ENCODE data around the gene SETDB2.

SETDB2 gene

DNA sequence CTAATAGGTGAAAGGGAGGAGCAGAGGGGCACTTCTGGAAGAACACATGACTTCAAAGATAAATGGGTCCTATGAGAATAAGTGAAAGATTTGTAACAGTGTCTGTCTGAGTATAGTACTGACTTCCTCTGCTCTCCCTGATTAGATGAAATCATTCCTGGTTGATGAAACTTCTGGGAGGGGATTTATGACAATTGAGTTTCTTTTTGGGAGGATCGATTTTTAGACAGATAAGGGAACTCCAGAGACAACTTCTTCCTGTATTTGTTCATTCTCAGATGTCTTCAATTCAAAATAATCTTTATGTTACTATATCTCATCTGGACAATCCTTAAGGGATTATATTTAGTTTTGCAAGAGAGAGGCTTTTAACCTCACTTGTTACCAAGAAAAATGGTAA, 20.0 kb downstream of the SETDB2 start:
- H3K27ac ChIP-seq (ENCODE audit: low read depth, low read length), result no peak overlapping the region
- peaks cover 79% of the 10 kb centered on the region for H3K36me3 ChIP-seq (ENCODE audit: control insufficient read depth, low read length)
- no peaks in the 10 kb centered on the region for H3F3A ChIP-seq (ENCODE audit: control insufficient read depth, insufficient read depth)
- TF ChIP-seq, protein P1, sequence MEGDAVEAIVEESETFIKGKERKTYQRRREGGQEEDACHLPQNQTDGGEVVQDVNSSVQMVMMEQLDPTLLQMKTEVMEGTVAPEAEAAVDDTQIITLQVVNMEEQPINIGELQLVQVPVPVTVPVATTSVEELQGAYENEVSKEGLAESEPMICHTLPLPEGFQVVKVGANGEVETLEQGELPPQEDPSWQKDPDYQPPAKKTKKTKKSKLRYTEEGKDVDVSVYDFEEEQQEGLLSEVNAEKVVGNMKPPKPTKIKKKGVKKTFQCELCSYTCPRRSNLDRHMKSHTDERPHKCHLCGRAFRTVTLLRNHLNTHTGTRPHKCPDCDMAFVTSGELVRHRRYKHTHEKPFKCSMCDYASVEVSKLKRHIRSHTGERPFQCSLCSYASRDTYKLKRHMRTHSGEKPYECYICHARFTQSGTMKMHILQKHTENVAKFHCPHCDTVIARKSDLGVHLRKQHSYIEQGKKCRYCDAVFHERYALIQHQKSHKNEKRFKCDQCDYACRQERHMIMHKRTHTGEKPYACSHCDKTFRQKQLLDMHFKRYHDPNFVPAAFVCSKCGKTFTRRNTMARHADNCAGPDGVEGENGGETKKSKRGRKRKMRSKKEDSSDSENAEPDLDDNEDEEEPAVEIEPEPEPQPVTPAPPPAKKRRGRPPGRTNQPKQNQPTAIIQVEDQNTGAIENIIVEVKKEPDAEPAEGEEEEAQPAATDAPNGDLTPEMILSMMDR (IDR thresholded peaks at IDR 0.05; ENCODE audit: low read depth, low read length, poor library complexity, severe bottlenecking), result no peak
- TF ChIP-seq EZH2phosphoT487 (IDR thresholded peaks at IDR 0.05; ENCODE audit: borderline replicate concordance, low read length), result no peak
- no peaks in the 10 kb centered on the region for H4K20me1 ChIP-seq (ENCODE audit: control insufficient read depth, insufficient read depth, low read depth, low read length)
- peaks cover 4% of the 10 kb centered on the region; the same call in 1 of the 2 replicates for H3K9me3 ChIP-seq (ENCODE audit: control insufficient read depth, insufficient read depth, low read length)
- H3K4me1 ChIP-seq (ENCODE audit: control insufficient read depth, low read length), result no peaks in the 10 kb centered on the region
- H3K27me3 ChIP-seq (ENCODE audit: control insufficient read depth, low read length), result no peaks in the 10 kb centered on the region
- H3K79me2 ChIP-seq (ENCODE audit: control insufficient read depth, low read length), result no peaks in the 10 kb centered on the region
- no peaks in the 10 kb centered on the region for H3K9me2 ChIP-seq (replicated peaks; ENCODE audit: control insufficient read depth, low read length)
- H3K4me3 ChIP-seq (ENCODE audit: low read length), result no peak overlapping the region
- no peak overlapping the region for H3K4me2 ChIP-seq (ENCODE audit: low read length)

DNA sequence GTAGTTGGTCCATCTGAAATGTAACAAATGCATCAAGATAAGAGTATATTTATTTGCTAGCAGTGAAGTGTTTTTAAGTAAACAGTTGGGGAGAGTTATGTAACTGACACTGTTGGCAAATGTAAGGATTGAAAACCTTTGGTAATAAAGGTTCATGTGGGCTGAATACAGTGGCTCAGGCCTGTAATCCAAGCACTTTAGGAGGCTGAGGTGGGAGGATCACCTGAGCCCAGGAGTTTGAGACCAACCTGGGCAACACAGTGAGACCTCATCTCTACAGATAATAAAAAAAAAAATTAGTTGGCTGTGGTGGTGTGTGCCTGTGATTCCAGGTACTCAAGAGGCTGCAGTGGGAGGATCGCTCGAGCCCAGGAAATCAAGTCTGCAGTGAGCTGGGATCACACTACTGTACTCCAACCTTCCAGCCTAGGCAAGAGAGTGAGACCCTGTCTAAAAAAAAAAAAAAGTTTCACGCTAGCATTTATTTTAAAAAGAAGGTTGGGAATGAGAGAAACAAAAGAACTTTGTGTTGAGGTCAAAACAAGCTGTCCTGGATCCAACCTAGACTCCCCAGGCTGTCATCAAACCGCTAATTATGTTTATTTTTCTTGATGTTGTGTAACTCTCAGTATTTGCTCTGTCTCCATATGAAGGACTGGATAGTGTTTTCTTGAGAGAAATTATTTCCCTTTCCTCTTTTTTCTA, 20.7 kb downstream of the SETDB2 start:
- Histone ChIP-seq H3K9me3 (ENCODE audit: control insufficient read depth, insufficient read depth, low read length) (peaks cover 4% of the 10 kb centered on the region; the same call in 1 of the 2 replicates), H3K27me3 (ENCODE audit: control insufficient read depth, low read length) (no peaks in the 10 kb centered on the region), H3K4me2 (ENCODE audit: low read length) (no peak overlapping the region), H3K36me3 (ENCODE audit: control insufficient read depth, low read length) (peaks cover 81% of the 10 kb centered on the region), H3K9me2 (replicated peaks; ENCODE audit: control insufficient read depth, low read length) (no peaks in the 10 kb centered on the region), H4K20me1 (ENCODE audit: control insufficient read depth, insufficient read depth, low read depth, low read length) (no peaks in the 10 kb centered on the region), H3K4me3 (ENCODE audit: low read length) (no peak overlapping the region), H3K4me1 (ENCODE audit: control insufficient read depth, low read length) (no peaks in the 10 kb centered on the region), H3K79me2 (ENCODE audit: control insufficient read depth, low read length) (no peaks in the 10 kb centered on the region), H3F3A (ENCODE audit: control insufficient read depth, insufficient read depth) (no peaks in the 10 kb centered on the region), H3K27ac (ENCODE audit: low read depth, low read length) (no peak overlapping the region)
- TF ChIP-seq, protein P1 (IDR thresholded peaks at IDR 0.05; ENCODE audit: low read depth, low read length, poor library complexity, severe bottlenecking), result no peak
- no peak for TF ChIP-seq EZH2phosphoT487 (IDR thresholded peaks at IDR 0.05; ENCODE audit: borderline replicate concordance, low read length)

DNA sequence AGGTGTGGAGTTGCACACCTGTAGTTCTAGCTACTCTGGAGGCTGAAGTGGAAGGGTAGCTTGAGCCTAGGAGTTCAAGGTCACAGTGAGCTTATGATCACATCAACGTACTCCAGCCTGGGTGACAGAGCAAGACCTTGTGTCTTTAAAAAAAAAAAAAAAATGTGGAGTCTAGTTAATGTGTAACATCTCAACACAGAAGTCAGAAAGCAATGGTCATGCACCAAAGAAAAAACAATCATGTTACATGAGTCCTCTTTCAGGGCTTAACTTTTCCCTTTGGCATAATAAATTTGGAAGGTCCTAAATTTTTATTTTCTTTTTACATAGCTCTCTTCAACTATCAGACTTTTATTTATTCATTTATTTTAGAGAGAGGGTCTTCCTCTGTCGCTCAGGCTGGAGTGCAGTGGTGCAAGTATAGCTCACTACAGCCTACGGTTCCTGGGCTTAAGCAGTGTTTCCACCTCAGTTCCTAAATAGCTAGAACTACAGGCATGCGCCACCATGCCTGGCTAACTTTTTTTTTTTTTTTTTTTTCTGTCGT, 22.3 kb downstream of the SETDB2 start:
- H3K4me3 ChIP-seq (ENCODE audit: low read length), result no peak overlapping the region
- TF ChIP-seq EZH2phosphoT487 (IDR thresholded peaks at IDR 0.05; ENCODE audit: borderline replicate concordance, low read length), result no peak
- TF ChIP-seq, protein P1 (IDR thresholded peaks at IDR 0.05; ENCODE audit: low read depth, low read length, poor library complexity, severe bottlenecking), result no peak
- peaks cover 81% of the 10 kb centered on the region for H3K36me3 ChIP-seq (ENCODE audit: control insufficient read depth, low read length)
- H3K9me3 ChIP-seq (ENCODE audit: control insufficient read depth, insufficient read depth, low read length), result peaks cover 4% of the 10 kb centered on the region; the same call in 1 of the 2 replicates
- H3K27ac ChIP-seq (ENCODE audit: low read depth, low read length), result no peak overlapping the region
- no peaks in the 10 kb centered on the region for H3K9me2 ChIP-seq (replicated peaks; ENCODE audit: control insufficient read depth, low read length)
- no peaks in the 10 kb centered on the region for H4K20me1 ChIP-seq (ENCODE audit: control insufficient read depth, insufficient read depth, low read depth, low read length)
- no peaks in the 10 kb centered on the region for H3K79me2 ChIP-seq (ENCODE audit: control insufficient read depth, low read length)
- H3F3A ChIP-seq (ENCODE audit: control insufficient read depth, insufficient read depth), result no peaks in the 10 kb centered on the region
- no peaks in the 10 kb centered on the region for H3K27me3 ChIP-seq (ENCODE audit: control insufficient read depth, low read length)
- no peak overlapping the region for H3K4me2 ChIP-seq (ENCODE audit: low read length)
- H3K4me1 ChIP-seq (ENCODE audit: control insufficient read depth, low read length), result no peaks in the 10 kb centered on the region

Measured in DOHH2 (cell line).